HPDE6-E6E7 (cell line): ENCODE results near the gene GLYATL1.
"Not testable (repeated sequence)": the region's sequence is repeated elsewhere in the genome, so short reads cannot be mapped to it uniquely, and the experiment has no call there.

Experiments
- DNase-seq: peaks from one replicate; pipeline ENCODE4 v3.0.0; 2011; ENCODE audit warnings: missing footprints; ENCODE audit errors: extremely low spot score

Gene GLYATL1

GRCh38 chr11:58998480-58999290, 59.4 kb downstream of the GLYATL1 start:
- no peak for DNase-seq

GRCh38 chr11:58999291-58999680, 60.0 kb downstream of the GLYATL1 start:
- no peak for DNase-seq

- no peak for DNase-seq
Measured at GRCh38 chr11:59000003-59000402, 60.7 kb downstream of the GLYATL1 start.

DNA sequence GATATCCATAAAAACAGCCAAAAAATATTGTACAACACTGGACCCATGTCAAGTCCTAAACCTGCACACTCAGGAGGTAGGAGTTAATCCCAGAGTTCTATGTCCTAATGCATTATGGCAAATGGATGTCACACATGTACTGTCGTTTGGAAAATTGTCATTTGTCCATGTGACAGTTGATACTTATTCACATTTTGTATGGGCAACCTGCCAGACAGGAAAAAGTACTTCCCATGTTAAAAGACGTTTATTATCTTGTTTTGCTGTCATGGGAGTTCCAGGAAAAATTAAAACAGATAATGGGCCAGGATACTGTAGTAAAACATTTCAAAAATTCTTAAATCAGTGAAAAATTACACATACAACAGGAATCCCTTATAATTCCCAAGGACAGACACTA, 62.7 kb downstream of the GLYATL1 start:
- DNase-seq = not testable (repeated sequence)
